HCT116 (cell line): ENCODE data around the gene TICAM2. TPM values are rescaled to one million over a fixed set of nuclear protein-coding genes. Genes with fewer than 3 reads are reported as not detected.

Source experiments
- ATAC-seq: fragments of 200-7000 bp; cut with Tn5 transposase; 2 replicates; pipeline ENCODE4 v1.9.1; 2020; ENCODE audit warnings: mild to moderate bottlenecking, moderate library complexity
- BruUV-seq: library from RNA; stranded (reverse); fragments of 400-500 nt; replicated peaks from 2 replicates; lab custom pipeline; 2021; lab: Mats Ljungman, UMichigan
- CTCF ChIA-PET: fragments of 300-600 bp; sonication (Branson Sonifier 250); formaldehyde crosslinking; loops from one replicate; lab custom pipeline; 2021; ENCODE audit warnings: antibody characterized with exemption; lab: Charles Lee
- POLR2A ChIA-PET: fragments of 300-600, 350-600 bp; sonication (Branson Sonifier 250); formaldehyde crosslinking; loops from one replicate; lab custom pipeline; 2021; ENCODE audit warnings: antibody characterized with exemption; lab: Charles Lee
- RAD21 ChIA-PET, 2 experiments: fragments of 300-600 bp; sonication (Branson Sonifier 250); formaldehyde crosslinking; loops; one replicate each; lab custom pipeline; 2023; ENCODE audit warnings: low total read pairs in 2 of 2; ENCODE audit not compliant: uncharacterized antibody in 2 of 2, unreplicated experiment in 2 of 2, low non-redundant PET in 1 of 2; lab: Charles Lee
- DNase-seq: peaks from one replicate; pipeline ENCODE4 v3.0.0-alpha.2; 2010; ENCODE audit warnings: low read depth, low spot score
- H2AFZ ChIP-seq: fragments of 200-600 bp; shearing (Covaris generic), sonication (generic); 2 replicates; pipeline ENCODE4 v1.6.1; 2017; ENCODE audit warnings: low read depth, mixed run types, mixed read lengths, antibody characterized with exemption, low read length; ENCODE audit not compliant: poor library complexity, severe bottlenecking
- H3K27ac ChIP-seq: 2 replicates; pipeline ENCODE4 v1.5.1; 2012; ENCODE audit warnings: low read depth, low read length
- H3K27me3 ChIP-seq: fragments of 200-600 bp; sonication (generic); 2 replicates; pipeline ENCODE4 v1.6.1; 2016; ENCODE audit warnings: mixed run types, low read length, mixed read lengths; ENCODE audit not compliant: insufficient read depth
- H3K36me3 ChIP-seq, 2 experiments: fragments of 200-500 bp in 1 of 2; fragments of 200-600 bp in 1 of 2; sonication (Bioruptor generic) in 1 of 2; sonication (generic) in 1 of 2; 2 replicates each; pipeline versions ENCODE4 v1.5.1 to v1.6.1; 2014 to 2016; ENCODE audit warnings: low read length in 2 of 2, inconsistent platforms in 1 of 2, mixed read lengths in 1 of 2, mixed run types in 1 of 2; ENCODE audit not compliant: insufficient read depth in 2 of 2, control insufficient read depth in 1 of 2
- H3K4me1 ChIP-seq, 2 experiments: fragments of 200-600 bp in 1 of 2; sonication (generic) in 1 of 2; 2 replicates each; pipeline versions ENCODE4 v1.5.1 to v1.6.1; 2012 to 2017; ENCODE audit warnings: low read length in 2 of 2, inconsistent platforms in 1 of 2, mild to moderate bottlenecking in 1 of 2, mixed read lengths in 1 of 2, mixed run types in 1 of 2, moderate library complexity in 1 of 2; ENCODE audit not compliant: insufficient read depth in 2 of 2, control insufficient read depth in 1 of 2
- H3K4me2 ChIP-seq: fragments of 200-600 bp; sonication (generic); 2 replicates; pipeline ENCODE4 v1.6.1; 2017; ENCODE audit warnings: mixed run types, low read length, mixed read lengths
- H3K4me3 ChIP-seq, 2 experiments: fragments of 200-600 bp in 1 of 2; sonication (generic) in 1 of 2; replicated peaks in 1 of 2; 2 replicates each; pipeline ENCODE4 v1.5.1; 2011 to 2016; ENCODE audit warnings: low read length in 2 of 2, control low read depth in 1 of 2, low read depth in 1 of 2, mild to moderate bottlenecking in 1 of 2, mixed read lengths in 1 of 2, mixed run types in 1 of 2
- H3K79me2 ChIP-seq: fragments of 200-600 bp; sonication (generic); 2 replicates; pipeline ENCODE4 v1.6.1; 2017; ENCODE audit warnings: mild to moderate bottlenecking, mixed run types, low read length, moderate library complexity, mixed read lengths; ENCODE audit not compliant: insufficient read depth
- H3K9ac ChIP-seq: fragments of 200-600 bp; sonication (generic); 2 replicates; pipeline ENCODE4 v1.6.1; 2016; ENCODE audit warnings: low read length, mixed read lengths
- H3K9me2 ChIP-seq: fragments of 200-600 bp; sonication (generic), shearing (Covaris generic); 2 replicates; pipeline ENCODE4 v1.6.1; 2017; ENCODE audit warnings: mixed run types, mild to moderate bottlenecking, moderate library complexity; ENCODE audit not compliant: insufficient read depth
- H3K9me3 ChIP-seq, 2 experiments: fragments of 200-500 bp in 1 of 2; fragments of 200-600 bp in 1 of 2; sonication (Bioruptor generic) in 1 of 2; sonication (generic) in 1 of 2; 2 replicates each; pipeline ENCODE4 v1.6.1; 2014 to 2017; ENCODE audit warnings: low read length in 2 of 2, mixed read lengths in 2 of 2, inconsistent platforms in 1 of 2, low read depth in 1 of 2, mild to moderate bottlenecking in 1 of 2, mixed run types in 1 of 2, moderate library complexity in 1 of 2; ENCODE audit not compliant: control insufficient read depth in 1 of 2, insufficient read depth in 1 of 2
- H4K20me1 ChIP-seq: fragments of 200-600 bp; sonication (generic), shearing (Covaris generic); 2 replicates; pipeline ENCODE4 v1.6.1; 2017; ENCODE audit warnings: mixed run types, mild to moderate bottlenecking, moderate library complexity; ENCODE audit not compliant: insufficient read depth
- CTCF ChIP-seq, 3 experiments: fragments of 200-600 bp in 1 of 3; sonication (generic) in 1 of 3; IDR thresholded peaks in 2 of 3; conservative IDR thresholded peaks in 1 of 3; 2 replicates each; pipeline ENCODE4 v1.5.1; 2012 to 2017; ENCODE audit warnings: low read depth in 2 of 3, low read length in 2 of 3, antibody characterized with exemption in 1 of 3, borderline replicate concordance in 1 of 3, control low read depth in 1 of 3, mild to moderate bottlenecking in 1 of 3, mixed read lengths in 1 of 3, mixed run types in 1 of 3, moderate library complexity in 1 of 3; ENCODE audit not compliant: insufficient read depth in 1 of 3
- ELF1 ChIP-seq: IDR thresholded peaks from 2 replicates; pipeline ENCODE4 v1.6.1; 2012; ENCODE audit warnings: low read depth, borderline replicate concordance
- EZH2 ChIP-seq: fragments of 200-600 bp; sonication (generic); IDR thresholded peaks from 2 replicates; pipeline ENCODE4 v1.6.1; 2017; ENCODE audit warnings: antibody characterized with exemption, mixed run types
- FOSL1 ChIP-seq: IDR thresholded peaks from 2 replicates; pipeline ENCODE4 v1.6.1; 2012; ENCODE audit warnings: low read depth
- JUND ChIP-seq: IDR thresholded peaks from 2 replicates; pipeline ENCODE4 v1.6.1; 2012
- POLR2A ChIP-seq: IDR thresholded peaks from 2 replicates; pipeline ENCODE4 v1.7.0; 2011; ENCODE audit warnings: borderline replicate concordance; ENCODE audit not compliant: insufficient read depth, insufficient read length; ENCODE audit errors: extremely low read depth
- POLR2AphosphoS5 ChIP-seq: IDR thresholded peaks from 2 replicates; pipeline ENCODE4 v1.6.1; 2011; ENCODE audit warnings: mild to moderate bottlenecking, low read depth, low read length, moderate library complexity
- SIN3A ChIP-seq: IDR thresholded peaks from 2 replicates; pipeline ENCODE4 v1.6.1; 2012; ENCODE audit warnings: low read depth
- SP1 ChIP-seq: IDR thresholded peaks from 2 replicates; pipeline ENCODE4 v1.6.1; 2012; ENCODE audit warnings: low read depth
- SRF ChIP-seq: IDR thresholded peaks from 2 replicates; pipeline ENCODE4 v1.6.1; 2012; ENCODE audit warnings: low read depth
- TCF7L2 ChIP-seq: IDR thresholded peaks from 2 replicates; pipeline ENCODE4 v1.7.0; 2011; ENCODE audit warnings: borderline replicate concordance, inconsistent platforms; ENCODE audit not compliant: insufficient read depth, insufficient read length; ENCODE audit errors: extremely low read depth
- YY1 ChIP-seq: IDR thresholded peaks from 2 replicates; pipeline ENCODE4 v1.6.1; 2011; ENCODE audit warnings: low read length, low read depth, moderate library complexity, mild to moderate bottlenecking; ENCODE audit not compliant: insufficient replicate concordance; ENCODE audit errors: extremely low read depth
- ZBTB33 ChIP-seq: IDR thresholded peaks from 2 replicates; pipeline ENCODE4 v1.6.1; 2011; ENCODE audit warnings: mild to moderate bottlenecking, low read length, moderate library complexity; ENCODE audit not compliant: insufficient replicate concordance; ENCODE audit errors: extremely low read depth
- intact Hi-C: fragments of 100-400 bp; cut with micrococcal nuclease; formaldehyde crosslinking; loops from 2 replicates; pipeline ENCODE4 v1.10.0; 2022
- total RNA-seq: library from RNA; stranded (reverse); gene quantifications from one replicate; pipeline ENCODE4 v1.2.1, GENCODE V29; 2021; ENCODE audit not compliant: unreplicated experiment
- TF ChIP-seq, protein P1 (sequence below): IDR thresholded peaks from 2 replicates; pipeline ENCODE4 v1.6.1; 2012

Gene TICAM2
- total RNA-seq, 1 experiment from 2014 or later = 2.9 TPM

DNA sequence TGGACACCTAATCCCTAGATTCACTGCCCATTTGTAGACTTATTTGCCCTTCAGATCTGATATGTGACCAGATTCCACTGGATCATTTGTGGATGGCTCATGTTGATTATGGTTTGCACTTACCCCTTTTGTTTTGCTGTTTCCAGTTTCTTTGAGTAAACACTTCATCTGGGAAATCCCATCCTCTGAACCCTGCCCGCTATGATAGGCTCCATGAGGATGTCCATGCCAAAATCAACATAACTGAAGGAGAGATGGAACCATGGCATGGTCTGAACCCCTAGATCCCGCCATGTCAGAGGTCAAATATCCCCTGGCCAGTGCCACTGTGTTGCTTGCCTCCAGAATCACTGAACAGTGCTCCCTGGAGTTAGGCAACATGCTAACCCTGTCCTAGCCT lies 46.0 kb downstream of the TICAM2 start:
- Histone ChIP-seq H3K4me1 (peaks cover 0 to 14% of the 10 kb centered on the region in 2 experiments; a peak in 2 of 4 replicates), H4K20me1 (no peaks in the 10 kb centered on the region), H3K27me3 (no peaks in the 10 kb centered on the region), H3K4me3 (no peak overlapping the region), H3K4me2 (no peak overlapping the region), H3K9ac (no peak overlapping the region), H3K79me2 (no peaks in the 10 kb centered on the region), H3K9me2 (no peaks in the 10 kb centered on the region), H3K9me3 (no peaks in the 10 kb centered on the region), H3K36me3 (no peaks in the 10 kb centered on the region), H2AFZ (no peak overlapping the region), H3K27ac (no peak overlapping the region)
- no TSS peak for BruUV-seq
- no peak for DNase-seq
- ChIA-PET CTCF (no interaction called here), RAD21 (no interaction called here), POLR2A (no interaction called here)
- no peak for ATAC-seq
- TF ChIP-seq YY1 = no peak
- TF ChIP-seq ELF1 = no peak
- TF ChIP-seq POLR2A = no peak
- no peak for TF ChIP-seq EZH2
- TF ChIP-seq SIN3A = no peak
- TF ChIP-seq FOSL1 = no peak
- intact Hi-C loops = no loop called here

DNA sequence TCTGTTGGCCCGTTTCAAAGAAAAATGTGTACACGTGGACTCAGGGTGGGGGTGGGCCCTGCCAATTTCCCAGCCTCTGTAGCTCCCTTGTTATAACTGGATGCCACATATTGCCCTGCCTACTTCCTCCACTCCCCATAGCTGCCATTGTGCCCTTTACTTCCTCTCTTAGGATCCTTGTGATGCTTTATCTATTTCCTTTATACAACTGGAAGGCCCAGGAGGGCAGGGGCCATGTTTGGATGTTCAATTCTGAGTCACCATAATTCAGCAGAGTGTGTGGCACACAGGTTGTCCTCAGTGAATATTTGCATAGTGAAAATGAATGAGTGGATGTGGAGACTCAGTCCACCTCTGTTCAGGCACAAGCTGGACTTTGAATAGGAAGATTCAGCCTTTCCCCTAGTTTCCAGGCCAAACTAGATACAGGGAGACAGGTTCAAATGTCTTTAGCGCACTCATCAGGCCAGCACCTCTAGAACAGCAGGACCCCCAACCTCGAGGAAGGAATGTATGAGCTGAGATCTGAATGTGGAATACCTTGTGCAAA lies 47.1 kb downstream of the TICAM2 start:
- intact Hi-C loops = no loop called here
- no peak for ATAC-seq
- Histone ChIP-seq H3K9ac (no peak overlapping the region), H3K4me2 (no peak overlapping the region), H3K27ac (no peak overlapping the region), H2AFZ (no peak overlapping the region), H3K79me2 (no peaks in the 10 kb centered on the region), H3K36me3 (no peaks in the 10 kb centered on the region), H3K9me2 (no peaks in the 10 kb centered on the region), H3K9me3 (no peaks in the 10 kb centered on the region), H4K20me1 (no peaks in the 10 kb centered on the region), H3K27me3 (no peaks in the 10 kb centered on the region), H3K4me1 (peaks cover 0 to 20% of the 10 kb centered on the region in 2 experiments; a peak in 2 of 4 replicates), H3K4me3 (no peak overlapping the region)
- ChIA-PET CTCF (interaction anchor here (1.0 kb wide), 1 partner anchor 19 kb away, joined by 4 read pairs; no protein-coding TSS in a partner anchor), RAD21 (no interaction called here), POLR2A (no interaction called here)
- no peak for DNase-seq
- no TSS peak for BruUV-seq
- TF ChIP-seq POLR2AphosphoS5 (no peak), SRF (no peak), JUND (no peak), SP1 (no peak), ZBTB33 (no peak), TCF7L2 (no peak), CTCF (IDR thresholded peaks at IDR 0.05 in 2 of 3, conservative IDR thresholded peaks at IDR 0.05 in 1 of 3; ENCODE audit: borderline replicate concordance in 1 of 3, insufficient read depth in 1 of 3, low read depth in 2 of 3, low read length in 2 of 3) (no peak), POLR2A (no peak)
- TF ChIP-seq, protein P1, sequence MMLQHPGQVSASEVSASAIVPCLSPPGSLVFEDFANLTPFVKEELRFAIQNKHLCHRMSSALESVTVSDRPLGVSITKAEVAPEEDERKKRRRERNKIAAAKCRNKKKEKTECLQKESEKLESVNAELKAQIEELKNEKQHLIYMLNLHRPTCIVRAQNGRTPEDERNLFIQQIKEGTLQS = no peak
